ENCODE data around the gene SLC25A38. TPM values are rescaled to one million over a fixed set of nuclear protein-coding genes. Genes with fewer than 3 reads are reported as not detected.

SLC25A38 gene
- total RNA-seq = 10 to 100 TPM; 40.2 to 42.4 TPM

- DNase-seq = peak; percentile 89
- Mint-ChIP-seq H3K4me1 (ENCODE audit: low read depth) (peaks cover 41% of the 10 kb centered on the region), H3K9me3 (ENCODE audit: insufficient read depth) (no peaks in the 10 kb centered on the region), H3K27ac (peak within 1 kb of the TSS; percentile 100), H3K4me3 (peak within 1 kb of the TSS; percentile 99), H3K27me3 (ENCODE audit: low read depth) (no peaks in the 10 kb centered on the region), H3K36me3 (ENCODE audit: low read depth) (peaks cover 26% of the 10 kb centered on the region)
- POLR2A ChIA-PET = interaction anchor here (1.8 to 2.1 kb wide), 2 partner anchors 24 to 30 kb away, joined by 8 to 19 read pairs; partner anchors contain the start of gene RPSA
- CTCF ChIA-PET = interaction anchor here (1.6 to 1.8 kb wide), 3 partner anchors 18 to 91 kb away, joined by 5 to 8 read pairs (median 5); partner anchors contain the start of gene RPSA
- ATAC-seq = peak; percentile 84
Measured at GRCh38 chr3:39383045-39383880, at the start of gene SLC25A38. Gene SLC25A38 (plus strand): TSS chr3:39383370. CDS start chr3:39383725, 355 bp downstream.

GRCh38 chr3:39333607-39334006, 49.6 kb upstream of the SLC25A38 start:
- ATAC-seq (no peak), DNase-seq (no peak)
- CTCF ChIA-PET = interaction anchor here (1.6 kb wide), 1 partner anchor 45 kb away, joined by 4 read pairs; no protein-coding TSS in a partner anchor
- Mint-ChIP-seq H3K36me3 (ENCODE audit: low read depth) (no peaks in the 10 kb centered on the region), H3K4me3 (no peak overlapping the region), H3K27me3 (ENCODE audit: low read depth) (peaks cover 4% of the 10 kb centered on the region), H3K9me3 (ENCODE audit: insufficient read depth) (no peaks in the 10 kb centered on the region), H3K27ac (no peak overlapping the region), H3K4me1 (ENCODE audit: low read depth) (peaks cover 33% of the 10 kb centered on the region)
- POLR2A ChIA-PET = interaction anchor here (1.2 kb wide), 1 partner anchor 73 kb away, joined by 4 read pairs; no protein-coding TSS in a partner anchor

- H3K27me3 Mint-ChIP-seq (ENCODE audit: low read depth) = peaks cover 4% of the 10 kb centered on the region
Measured at GRCh38 chr3:39334205-39334604, 49.0 kb upstream of the SLC25A38 start.

GRCh38 chr3:39338201-39338600, 45.0 kb upstream of the SLC25A38 start:
- no peak overlapping the region for H3K27ac Mint-ChIP-seq
- no peaks in the 10 kb centered on the region for H3K9me3 Mint-ChIP-seq (ENCODE audit: insufficient read depth)
- ChIA-PET CTCF (no interaction called here), POLR2A (no interaction called here)
- no peak overlapping the region for H3K4me3 Mint-ChIP-seq
- peaks cover 10% of the 10 kb centered on the region for H3K4me1 Mint-ChIP-seq (ENCODE audit: low read depth)
- DNase-seq (no peak), ATAC-seq (no peak)
- no peaks in the 10 kb centered on the region for H3K36me3 Mint-ChIP-seq (ENCODE audit: low read depth)
- H3K27me3 Mint-ChIP-seq (ENCODE audit: low read depth) = peaks cover 8% of the 10 kb centered on the region

More at GRCh38 chr3:39334205-39334604, 49.0 kb upstream of the SLC25A38 start:
- H3K36me3 Mint-ChIP-seq (ENCODE audit: low read depth) = no peaks in the 10 kb centered on the region
- no peak overlapping the region for H3K27ac Mint-ChIP-seq
- no peaks in the 10 kb centered on the region for H3K9me3 Mint-ChIP-seq (ENCODE audit: insufficient read depth)
- no peak overlapping the region for H3K4me3 Mint-ChIP-seq
- ATAC-seq (no peak), DNase-seq (no peak)
- CTCF ChIA-PET = interaction anchor here (1.6 kb wide), 1 partner anchor 46 kb away, joined by 4 read pairs; no protein-coding TSS in a partner anchor
- POLR2A ChIA-PET = interaction anchor here (1.2 kb wide), 1 partner anchor 73 kb away, joined by 4 read pairs; no protein-coding TSS in a partner anchor
- peaks cover 31% of the 10 kb centered on the region for H3K4me1 Mint-ChIP-seq (ENCODE audit: low read depth)

- Mint-ChIP-seq H3K9me3 (ENCODE audit: insufficient read depth) (no peaks in the 10 kb centered on the region), H3K36me3 (ENCODE audit: low read depth) (no peaks in the 10 kb centered on the region), H3K27me3 (ENCODE audit: low read depth) (peaks cover 8% of the 10 kb centered on the region), H3K4me3 (no peak overlapping the region), H3K4me1 (ENCODE audit: low read depth) (peaks cover 10% of the 10 kb centered on the region), H3K27ac (no peak overlapping the region)
- POLR2A ChIA-PET = no interaction called here
- ATAC-seq (no peak), DNase-seq (no peak)
- CTCF ChIA-PET = interaction anchor here (2.0 kb wide), 1 partner anchor 48 kb away, joined by 7 read pairs; no protein-coding TSS in a partner anchor
Measured at GRCh38 chr3:39339086-39339485, 44.1 kb upstream of the SLC25A38 start.

- H3K4me3 Mint-ChIP-seq = no peak overlapping the region
- no peak for ATAC-seq
- peaks cover 4% of the 10 kb centered on the region for H3K27me3 Mint-ChIP-seq (ENCODE audit: low read depth)
- peaks cover 2% of the 10 kb centered on the region for H3K36me3 Mint-ChIP-seq (ENCODE audit: low read depth)
- POLR2A ChIA-PET = interaction anchor here (0.7 kb wide), 1 partner anchor 108 kb away, joined by 6 read pairs; no protein-coding TSS in a partner anchor
- no peak for DNase-seq
- CTCF ChIA-PET = interaction anchor here (1.0 kb wide), 1 partner anchor 51 kb away, joined by 4 read pairs; no protein-coding TSS in a partner anchor
- H3K9me3 Mint-ChIP-seq (ENCODE audit: insufficient read depth) = no peaks in the 10 kb centered on the region
- H3K4me1 Mint-ChIP-seq (ENCODE audit: low read depth) = peaks cover 18% of the 10 kb centered on the region
- H3K27ac Mint-ChIP-seq = no peak overlapping the region
Measured at GRCh38 chr3:39343076-39343717, 40.0 kb upstream of the SLC25A38 start.

- H3K4me3 Mint-ChIP-seq = no peak overlapping the region
- CTCF ChIA-PET = no interaction called here
Measured at GRCh38 chr3:39343760-39344159, 39.4 kb upstream of the SLC25A38 start.

GRCh38 chr3:39344746-39345344, 38.3 kb upstream of the SLC25A38 start:
- Mint-ChIP-seq H3K36me3 (ENCODE audit: low read depth) (peaks cover 2% of the 10 kb centered on the region), H3K27me3 (ENCODE audit: low read depth) (peaks cover 4% of the 10 kb centered on the region), H3K27ac (no peak overlapping the region), H3K4me3 (no peak overlapping the region), H3K9me3 (ENCODE audit: insufficient read depth) (no peaks in the 10 kb centered on the region), H3K4me1 (ENCODE audit: low read depth) (peaks cover 23% of the 10 kb centered on the region)
- ChIA-PET CTCF (interaction anchor here (4.4 kb wide), 1 partner anchor 53 kb away, joined by 40 read pairs; no protein-coding TSS in a partner anchor), POLR2A (interaction anchor here (0.6 kb wide), 1 partner anchor 699 kb away, joined by 3 read pairs; no protein-coding TSS in a partner anchor)
- ATAC-seq = no peak
- no peak for DNase-seq

More at GRCh38 chr3:39343760-39344159, 39.4 kb upstream of the SLC25A38 start:
- Mint-ChIP-seq H3K36me3 (ENCODE audit: low read depth) (peaks cover 2% of the 10 kb centered on the region), H3K27me3 (ENCODE audit: low read depth) (peaks cover 4% of the 10 kb centered on the region), H3K27ac (no peak overlapping the region), H3K4me1 (ENCODE audit: low read depth) (peaks cover 19% of the 10 kb centered on the region), H3K9me3 (ENCODE audit: insufficient read depth) (no peaks in the 10 kb centered on the region)
- DNase-seq (no peak), ATAC-seq (no peak)
- POLR2A ChIA-PET = interaction anchor here (0.7 kb wide), 1 partner anchor 109 kb away, joined by 6 read pairs; no protein-coding TSS in a partner anchor

- Mint-ChIP-seq H3K36me3 (ENCODE audit: low read depth) (peaks cover 2% of the 10 kb centered on the region), H3K4me1 (ENCODE audit: low read depth) (peaks cover 42% of the 10 kb centered on the region), H3K27me3 (ENCODE audit: low read depth) (no peaks in the 10 kb centered on the region), H3K4me3 (no peak overlapping the region), H3K27ac (peak overlapping the region; percentile 57), H3K9me3 (ENCODE audit: insufficient read depth) (no peaks in the 10 kb centered on the region)
- ChIA-PET CTCF (interaction anchor here (0.7 to 5.9 kb wide), 11 partner anchors 10 to 60 kb away, joined by 3 to 40 read pairs (median 5); partner anchors contain the start of gene RPSA), POLR2A (interaction anchor here (0.7 to 1.1 kb wide), 5 partner anchors 12 to 1182 kb away, joined by 3 to 5 read pairs (median 3); partner anchors contain the start of gene RPSA)
- no peak for DNase-seq
- ATAC-seq = no peak
Measured at GRCh38 chr3:39346785-39347585, 36.2 kb upstream of the SLC25A38 start.

GRCh38 chr3:39347586-39347876, 35.6 kb upstream of the SLC25A38 start:
- H3K4me1 Mint-ChIP-seq (ENCODE audit: low read depth) = peaks cover 42% of the 10 kb centered on the region
- no peaks in the 10 kb centered on the region for H3K9me3 Mint-ChIP-seq (ENCODE audit: insufficient read depth)
- peaks cover 2% of the 10 kb centered on the region for H3K36me3 Mint-ChIP-seq (ENCODE audit: low read depth)
- DNase-seq (no peak), ATAC-seq (no peak)
- H3K4me3 Mint-ChIP-seq = no peak overlapping the region
- POLR2A ChIA-PET = interaction anchor here (0.7 to 1.1 kb wide), 5 partner anchors 11 to 1183 kb away, joined by 3 to 5 read pairs (median 3); partner anchors contain the start of gene RPSA
- peaks cover 1% of the 10 kb centered on the region for H3K27me3 Mint-ChIP-seq (ENCODE audit: low read depth)
- H3K27ac Mint-ChIP-seq = no peak overlapping the region
- CTCF ChIA-PET = interaction anchor here (1.0 to 5.9 kb wide), 9 partner anchors 10 to 59 kb away, joined by 3 to 40 read pairs (median 5); no protein-coding TSS in a partner anchor
